Measurements from ENCODE around the gene GRAMD4. TPM values are rescaled to one million over a fixed set of nuclear protein-coding genes. Genes with fewer than 3 reads are reported as not detected.

The GRAMD4 gene
- total RNA-seq, 2 experiments from 2014 or later = 46.9 to 52.4 TPM

- BruUV-seq (replicated peaks) = no TSS peak
- Histone ChIP-seq H3K9me3 (ENCODE audit: low read length) (no peaks in the 10 kb centered on the region), H4K20me1 (ENCODE audit: insufficient read depth, low read length) (no peaks in the 10 kb centered on the region), H3K4me1 (ENCODE audit: insufficient read depth, low read length, poor library complexity, severe bottlenecking) (no peaks in the 10 kb centered on the region), H3K9me2 (ENCODE audit: insufficient read depth, low read length) (no peaks in the 10 kb centered on the region), H3K36me3 (ENCODE audit: insufficient read depth, low read length) (peaks cover 22% of the 10 kb centered on the region; the same call in 1 of the 2 replicates), H3K79me2 (ENCODE audit: insufficient read depth, low read depth, low read length) (no peaks in the 10 kb centered on the region), H3K4me2 (ENCODE audit: low read length) (no peak overlapping the region), H2AFZ (ENCODE audit: low read length) (no peak overlapping the region), H3K27ac (ENCODE audit: low read depth, low read length, poor library complexity, severe bottlenecking) (no peak overlapping the region), H3K4me3 (ENCODE audit: low read depth, low read length, poor library complexity, severe bottlenecking) (no peak overlapping the region)
- no peak for TF ChIP-seq EZH2phosphoT487 (IDR thresholded peaks at IDR 0.05; ENCODE audit: borderline replicate concordance, low read depth, low read length)
- TF ChIP-seq CTCF (conservative IDR thresholded peaks at IDR 0.05; ENCODE audit: low read length) = no peak
- intact Hi-C loops (cut with micrococcal nuclease; ENCODE audit: unreplicated experiment) = no loop called here
- CTCF ChIA-PET (ENCODE audit: unreplicated experiment) = no interaction called here
- DNase-seq (ENCODE audit: low spot score) = no peak
- POLR2A ChIA-PET = no interaction called here
Measured at GRCh38 chr22:46665751-46666280, 45.6 kb downstream of the GRAMD4 start.

- Histone ChIP-seq H3K4me1 (ENCODE audit: insufficient read depth, low read length, poor library complexity, severe bottlenecking) (peaks cover 2% of the 10 kb centered on the region), H3K9me2 (ENCODE audit: insufficient read depth, low read length) (no peaks in the 10 kb centered on the region), H3K36me3 (ENCODE audit: insufficient read depth, low read length) (peaks cover 22% of the 10 kb centered on the region; the same call in 1 of the 2 replicates), H3K27ac (ENCODE audit: low read depth, low read length, poor library complexity, severe bottlenecking) (no peak overlapping the region), H4K20me1 (ENCODE audit: insufficient read depth, low read length) (no peaks in the 10 kb centered on the region), H3K4me3 (ENCODE audit: low read depth, low read length, poor library complexity, severe bottlenecking) (no peak overlapping the region), H3K79me2 (ENCODE audit: insufficient read depth, low read depth, low read length) (no peaks in the 10 kb centered on the region), H3K9me3 (ENCODE audit: low read length) (no peaks in the 10 kb centered on the region), H3K4me2 (ENCODE audit: low read length) (no peak overlapping the region), H2AFZ (ENCODE audit: low read length) (no peak overlapping the region)
- CTCF ChIA-PET (ENCODE audit: unreplicated experiment) = no interaction called here
- POLR2A ChIA-PET = no interaction called here
- DNase-seq (ENCODE audit: low spot score) = no peak
- TF ChIP-seq CTCF (conservative IDR thresholded peaks at IDR 0.05; ENCODE audit: low read length) (no peak), EZH2phosphoT487 (IDR thresholded peaks at IDR 0.05; ENCODE audit: borderline replicate concordance, low read depth, low read length) (no peak)
- intact Hi-C loops (cut with micrococcal nuclease; ENCODE audit: unreplicated experiment) = no loop called here
- no TSS peak for BruUV-seq (replicated peaks)
Measured at GRCh38 chr22:46666577-46667244, 46.5 kb downstream of the GRAMD4 start.

GRCh38 chr22:46667245-46667623 lies 47.0 kb downstream of the GRAMD4 start:
- Histone ChIP-seq H3K4me1 (ENCODE audit: insufficient read depth, low read length, poor library complexity, severe bottlenecking) (peaks cover 8% of the 10 kb centered on the region), H3K4me3 (ENCODE audit: low read depth, low read length, poor library complexity, severe bottlenecking) (no peak overlapping the region), H3K4me2 (ENCODE audit: low read length) (no peak overlapping the region), H3K79me2 (ENCODE audit: insufficient read depth, low read depth, low read length) (no peaks in the 10 kb centered on the region), H3K36me3 (ENCODE audit: insufficient read depth, low read length) (peaks cover 22% of the 10 kb centered on the region; the same call in 1 of the 2 replicates), H3K9me3 (ENCODE audit: low read length) (no peaks in the 10 kb centered on the region), H3K9me2 (ENCODE audit: insufficient read depth, low read length) (no peaks in the 10 kb centered on the region), H4K20me1 (ENCODE audit: insufficient read depth, low read length) (no peaks in the 10 kb centered on the region), H3K27ac (ENCODE audit: low read depth, low read length, poor library complexity, severe bottlenecking) (no peak overlapping the region), H2AFZ (ENCODE audit: low read length) (no peak overlapping the region)
- CTCF ChIA-PET (ENCODE audit: unreplicated experiment) = no interaction called here
- no TSS peak for BruUV-seq (replicated peaks)
- intact Hi-C loops (cut with micrococcal nuclease; ENCODE audit: unreplicated experiment) = no loop called here
- DNase-seq (ENCODE audit: low spot score) = no peak
- POLR2A ChIA-PET = no interaction called here
- TF ChIP-seq EZH2phosphoT487 (IDR thresholded peaks at IDR 0.05; ENCODE audit: borderline replicate concordance, low read depth, low read length) = no peak
- TF ChIP-seq CTCF (conservative IDR thresholded peaks at IDR 0.05; ENCODE audit: low read length) = no peak
